H9 (cell line): ENCODE measurements around the gene NEUROG1. TPM values are rescaled to one million over a fixed set of nuclear protein-coding genes. Genes with fewer than 3 reads are reported as not detected.

Experiments
- DNase-seq: peaks from one replicate; pipeline ENCODE4 v3.0.0-alpha.2; 2017
- H2AFZ ChIP-seq: one replicate; pipeline ENCODE4 v1.6.1; 2013; ENCODE audit warnings: mild to moderate bottlenecking, low read length, control low read depth, moderate library complexity
- H2AK5ac ChIP-seq: 2 replicates; pipeline ENCODE4 v1.6.1; 2013; ENCODE audit warnings: low read length, control low read depth, mixed read lengths; ENCODE audit not compliant: insufficient read length
- H2BK120ac ChIP-seq: one replicate; pipeline ENCODE4 v1.6.1; 2013; ENCODE audit warnings: low read depth, mild to moderate bottlenecking, low read length, control low read depth, inconsistent platforms; ENCODE audit not compliant: poor library complexity, severe bottlenecking
- H2BK12ac ChIP-seq: 2 replicates; pipeline ENCODE4 v1.6.1; 2013; ENCODE audit warnings: low read length, control low read depth, mixed read lengths, low read depth; ENCODE audit not compliant: insufficient read length
- H2BK15ac ChIP-seq: 2 replicates; pipeline ENCODE4 v1.6.1; 2013; ENCODE audit warnings: low read depth, low read length, control low read depth
- H2BK20ac ChIP-seq: one replicate; pipeline ENCODE4 v1.6.1; 2013; ENCODE audit warnings: low read depth, mild to moderate bottlenecking, low read length, control low read depth, inconsistent platforms; ENCODE audit not compliant: poor library complexity, severe bottlenecking
- H2BK5ac ChIP-seq: 2 replicates; pipeline ENCODE4 v1.6.1; 2013; ENCODE audit warnings: low read length, control low read depth, mixed read lengths; ENCODE audit not compliant: insufficient read length
- H3K14ac ChIP-seq: 2 replicates; pipeline ENCODE4 v1.6.1; 2013; ENCODE audit warnings: low read length, control low read depth; ENCODE audit not compliant: insufficient read depth
- H3K18ac ChIP-seq: 2 replicates; pipeline ENCODE4 v1.6.1; 2013; ENCODE audit warnings: low read depth, mild to moderate bottlenecking, mixed read lengths, low read length, control low read depth; ENCODE audit not compliant: insufficient read length
- H3K23ac ChIP-seq: 2 replicates; pipeline ENCODE4 v1.6.1; 2013; ENCODE audit warnings: low read length, control low read depth, mixed read lengths, low read depth; ENCODE audit not compliant: insufficient read length
- H3K23me2 ChIP-seq: 2 replicates; pipeline ENCODE4 v1.6.1; 2013; ENCODE audit warnings: low read depth, mild to moderate bottlenecking, mixed read lengths, low read length, control low read depth; ENCODE audit not compliant: insufficient read length, poor library complexity, severe bottlenecking
- H3K27ac ChIP-seq: 2 replicates; pipeline ENCODE4 v1.5.1; 2013; ENCODE audit warnings: low read length, control low read depth, mixed read lengths, low read depth; ENCODE audit not compliant: insufficient read length
- H3K27me3 ChIP-seq: 2 replicates; pipeline ENCODE4 v1.6.1; 2013; ENCODE audit warnings: low read length, control low read depth, inconsistent platforms; ENCODE audit not compliant: insufficient read depth
- H3K4ac ChIP-seq: 2 replicates; pipeline ENCODE4 v1.6.1; 2013; ENCODE audit warnings: low read depth, mild to moderate bottlenecking, control low read depth, inconsistent platforms, low read length, moderate library complexity
- H3K4me1 ChIP-seq: 2 replicates; pipeline ENCODE4 v1.6.1; 2013; ENCODE audit warnings: low read length, control low read depth, inconsistent platforms; ENCODE audit not compliant: insufficient read depth
- H3K4me2 ChIP-seq: 2 replicates; pipeline ENCODE4 v1.6.1; 2013; ENCODE audit warnings: low read length, control low read depth, mixed read lengths; ENCODE audit not compliant: insufficient read length, insufficient read depth
- H3K56ac ChIP-seq: 2 replicates; pipeline ENCODE4 v1.6.1; 2013; ENCODE audit warnings: low read depth, mild to moderate bottlenecking, mixed read lengths, low read length, control low read depth; ENCODE audit not compliant: insufficient read length
- H3K79me1 ChIP-seq: 2 replicates; pipeline ENCODE4 v1.6.1; 2013; ENCODE audit warnings: low read depth, mild to moderate bottlenecking, moderate library complexity, low read length, control low read depth, inconsistent platforms; ENCODE audit not compliant: insufficient read depth, poor library complexity, severe bottlenecking
- H3K79me2 ChIP-seq: 2 replicates; pipeline ENCODE4 v1.6.1; 2013; ENCODE audit warnings: low read length, control low read depth, inconsistent platforms; ENCODE audit not compliant: insufficient read depth
- H3K9ac ChIP-seq: 2 replicates; pipeline ENCODE4 v1.6.1; 2013; ENCODE audit warnings: low read length, control low read depth, mixed read lengths; ENCODE audit not compliant: insufficient read length; ENCODE audit errors: extremely low read depth
- H3K9me3 ChIP-seq: one replicate; pipeline ENCODE4 v1.6.1; 2013; ENCODE audit warnings: low read depth, low read length, inconsistent platforms; ENCODE audit not compliant: control insufficient read depth
- H3T11ph ChIP-seq: one replicate; pipeline ENCODE4 v1.6.1; 2013; ENCODE audit warnings: mild to moderate bottlenecking, low read length, control low read depth, inconsistent platforms
- H4K20me1 ChIP-seq: one replicate; pipeline ENCODE4 v1.6.1; 2013; ENCODE audit not compliant: control insufficient read depth, insufficient read length, insufficient read depth
- H4K5ac ChIP-seq: 2 replicates; pipeline ENCODE4 v1.6.1; 2013; ENCODE audit warnings: low read depth, mild to moderate bottlenecking, mixed read lengths, low read length, control low read depth; ENCODE audit not compliant: insufficient read length
- H4K8ac ChIP-seq: replicated peaks from 2 replicates; pipeline ENCODE4 v1.6.1; 2013; ENCODE audit warnings: low read length, control low read depth, mixed read lengths, low read depth; ENCODE audit not compliant: insufficient read length
- H4K91ac ChIP-seq: 2 replicates; pipeline ENCODE4 v1.6.1; 2013; ENCODE audit warnings: low read depth, mild to moderate bottlenecking, moderate library complexity, mixed read lengths, low read length, control low read depth; ENCODE audit not compliant: insufficient read length
- H3K27ac Mint-ChIP-seq, 3 experiments: 2 replicates in 2 of 3; 3 replicates in 1 of 3; pipeline ENCODE4 v1.8.0; 2020 to 2021; ENCODE audit warnings: mixed read lengths in 3 of 3, mild to moderate bottlenecking in 1 of 3, moderate library complexity in 1 of 3
- H3K27me3 Mint-ChIP-seq: 2 replicates; pipeline ENCODE4 v1.8.0; 2021; ENCODE audit warnings: low read depth, mild to moderate bottlenecking, moderate library complexity, mixed read lengths
- H3K36me3 Mint-ChIP-seq, 3 experiments: 2 replicates in 2 of 3; 3 replicates in 1 of 3; pipeline ENCODE4 v1.8.0; 2020 to 2021; ENCODE audit warnings: low read depth in 3 of 3, mixed read lengths in 3 of 3; ENCODE audit not compliant: insufficient read depth in 1 of 3
- H3K4me1 Mint-ChIP-seq, 2 experiments: 2 replicates each; pipeline ENCODE4 v1.8.0; 2020; ENCODE audit warnings: mixed read lengths in 2 of 2
- H3K4me3 Mint-ChIP-seq, 2 experiments: 2 replicates in 1 of 2; 3 replicates in 1 of 2; pipeline ENCODE4 v1.8.0; 2020 to 2021; ENCODE audit warnings: mild to moderate bottlenecking in 2 of 2, mixed read lengths in 2 of 2, moderate library complexity in 1 of 2
- H3K9me3 Mint-ChIP-seq, 2 experiments: 2 replicates in 1 of 2; 3 replicates in 1 of 2; pipeline ENCODE4 v1.8.0; 2020; ENCODE audit warnings: mild to moderate bottlenecking in 2 of 2, mixed read lengths in 2 of 2, moderate library complexity in 1 of 2
- CTCF ChIP-seq: fragments of 200-600 bp; sonication (generic); conservative IDR thresholded peaks from 3 replicates; pipeline ENCODE4 v1.8.0; 2021; ENCODE audit warnings: antibody characterized with exemption, mild to moderate bottlenecking
- WGBS: extraction: QIAGEN DNeasy Blood & Tissue Kit; methylation state at CpG from one replicate; pipeline ENCODE4 v1.1.7; 2013; ENCODE audit warnings: missing lambda C conversion rate, low lambda C conversion rate, mixed read lengths; ENCODE audit not compliant: insufficient read length; ENCODE audit errors: extremely low coverage; 5-methylcytosine and 5-hydroxymethylcytosine counted together
- total RNA-seq: library from RNA; stranded (reverse); gene quantifications from 2 replicates; pipeline ENCODE4 v1.2.1, GENCODE V29; 2021

Gene NEUROG1
- total RNA-seq, 1 experiment from 2014 or later: not detected

- Histone ChIP-seq H2BK20ac (no peak overlapping the region), H3K23ac (no peak overlapping the region), H2BK12ac (no peak overlapping the region), H2BK15ac (no peak overlapping the region), H2AFZ (no peak overlapping the region), H3K27me3 (peaks cover 84% of the 10 kb centered on the region), H3K79me2 (no peaks in the 10 kb centered on the region), H4K20me1 (no peaks in the 10 kb centered on the region), H4K91ac (no peak overlapping the region), H3K27ac (no peak overlapping the region), H3K4ac (no peak overlapping the region), H3K56ac (no peak overlapping the region), H3K14ac (no peak overlapping the region), H4K5ac (no peak overlapping the region), H2BK120ac (no peak overlapping the region), H4K8ac (no peak overlapping the region), H3K4me1 (peaks cover 2% of the 10 kb centered on the region; the same call in 1 of the 2 replicates), H2AK5ac (no peak overlapping the region), H3K18ac (no peak overlapping the region), H3K9me3 (no peaks in the 10 kb centered on the region), H2BK5ac (no peak overlapping the region), H3K4me2 (no peak overlapping the region), H3K79me1 (no peaks in the 10 kb centered on the region), H3K23me2 (peaks cover 24% of the 10 kb centered on the region), H3T11ph (no peak overlapping the region), H3K9ac (no peak overlapping the region)
- Mint-ChIP-seq H3K27me3 (no peaks in the 10 kb centered on the region), H3K4me3 (peak overlapping the region in 1 of 2 experiments; percentile 70; a peak in 1 of 5 replicates), H3K9me3 (peaks cover 2 to 11% of the 10 kb centered on the region in 2 experiments; a peak in 2 of 5 replicates), H3K4me1 (peaks cover 43 to 53% of the 10 kb centered on the region in 2 experiments), H3K27ac (no peak overlapping the region), H3K36me3 (0 out of 7 replicates have a peak, but pooled peaks cover 0 to 2% (median 0%) of the 10 kb centered on the region in 3 experiments)
- no peak for DNase-seq
- no CpG with 5 or more reads among the region's 3 CpGs for WGBS
- no peak for TF ChIP-seq CTCF
These were observed 43.5 kb downstream of the NEUROG1 start for GRCh38 chr5:135492319-135492626.
